SIG-M5 treated with dmso at 0.1 percent for 504 hours (cell line): ENCODE data around the gene ABR.
A peak's percentile ranks its signal among the peaks of the same experiment; 100 is the strongest.
"Not testable (repeated sequence)": the region's sequence is repeated elsewhere in the genome, so short reads cannot be mapped to it uniquely, and the experiment has no call there.

Experiments
- DNase-seq: peaks from one replicate; lab custom pipeline; 2025; ENCODE audit not compliant: unreplicated experiment; lab: John Stamatoyannopoulos, UW

ABR gene

GRCh38 chr17:1073963-1074625, 105.7 kb downstream of the ABR start:
- DNase-seq: not testable (repeated sequence)

DNA sequence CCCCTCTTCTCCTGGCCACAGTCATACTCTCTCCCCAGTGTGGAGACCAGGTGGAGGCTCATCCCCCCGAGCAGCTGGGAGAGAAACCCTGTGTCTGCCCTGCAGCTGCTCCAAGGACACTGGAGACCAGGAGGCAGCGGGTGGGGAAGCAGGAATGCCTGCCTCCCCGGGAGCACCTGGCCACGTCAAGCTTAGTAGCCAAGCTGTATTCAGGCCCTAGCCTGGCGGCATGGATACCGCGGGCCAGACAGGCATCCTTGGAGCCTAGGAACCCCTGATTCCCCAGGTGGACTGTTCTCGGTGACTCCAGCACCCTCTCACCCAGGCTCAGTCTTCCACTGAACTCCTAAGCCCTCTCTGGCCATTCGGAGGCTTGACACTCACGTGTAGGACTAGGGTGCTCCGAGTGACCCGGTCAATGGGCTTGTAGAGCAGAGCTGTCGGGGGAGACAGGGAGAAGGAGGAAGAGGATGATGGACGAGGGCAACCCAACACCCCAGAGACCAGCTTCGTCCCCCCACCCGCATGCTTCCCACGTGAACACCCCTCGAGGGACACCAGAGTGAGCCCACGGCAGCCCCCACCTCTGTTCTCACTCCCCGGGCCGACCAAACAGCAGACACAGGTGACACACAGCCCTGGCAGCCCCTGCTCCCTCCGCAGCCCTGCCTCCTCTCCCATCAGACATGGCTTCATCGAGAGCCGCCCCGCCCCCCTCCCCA, 106.4 kb downstream of the ABR start:
- no peak for DNase-seq

DNA sequence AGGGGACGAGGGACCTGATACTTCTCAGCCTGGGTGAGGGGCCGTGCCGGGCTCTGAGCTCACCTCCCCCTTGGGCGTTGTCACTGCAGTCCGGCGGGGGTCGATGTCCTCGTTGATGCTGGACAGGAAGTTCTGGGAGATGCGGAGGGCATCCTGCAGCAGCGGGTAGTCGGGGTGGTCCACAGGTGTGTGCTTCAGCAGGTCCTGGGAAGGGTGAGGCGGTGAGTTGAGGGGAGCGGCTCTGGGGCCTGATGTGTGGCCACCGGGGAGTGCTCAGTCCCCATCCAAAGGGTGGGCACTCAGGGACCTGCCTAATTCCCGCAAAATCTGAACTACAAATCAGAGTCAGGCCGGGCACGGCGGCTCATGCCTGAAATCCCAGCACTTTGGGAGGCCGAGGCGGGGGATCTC, 107.2 kb downstream of the ABR start:
- no peak for DNase-seq

DNA sequence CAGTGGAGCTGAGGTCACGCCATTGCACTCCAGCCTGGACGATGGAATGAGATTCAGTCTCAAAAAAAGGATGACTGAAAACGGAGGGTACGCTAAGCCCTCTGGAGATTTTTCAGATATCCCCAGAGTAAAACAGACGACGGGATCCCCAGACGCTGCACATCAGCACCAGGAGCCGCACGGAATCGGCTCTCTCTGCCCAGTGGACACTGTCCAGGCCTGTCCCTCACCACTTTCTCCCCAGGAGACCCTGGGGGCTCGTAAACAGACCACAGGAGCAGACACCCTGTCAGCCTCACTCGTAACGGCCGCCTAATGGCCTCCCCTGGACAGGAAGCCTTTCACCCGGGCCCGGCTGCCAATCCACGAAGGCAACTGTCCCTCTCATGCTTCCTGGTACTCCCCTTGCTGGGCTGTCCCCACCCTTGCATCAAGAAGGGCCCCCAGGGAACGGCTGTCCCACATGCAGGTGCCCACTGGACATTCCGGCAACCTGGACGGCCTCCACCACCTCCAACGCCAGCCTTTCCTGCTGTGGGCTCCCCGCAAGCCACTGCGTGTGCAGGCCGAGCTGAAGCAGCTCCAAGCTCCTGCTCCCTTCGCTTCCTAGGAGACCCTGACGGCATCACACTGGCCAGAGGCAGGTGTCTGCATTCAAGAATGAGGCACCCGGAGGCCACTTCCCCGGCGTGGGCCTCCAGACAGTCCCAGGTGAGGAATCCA, 108.5 kb downstream of the ABR start:
- DNase-seq: no peak

GRCh38 chr17:1070411-1070810, 109.4 kb downstream of the ABR start:
- no peak for DNase-seq

GRCh38 chr17:1069847-1070246, 109.9 kb downstream of the ABR start:
- DNase-seq: no peak

- DNase-seq: no peak
Measured at GRCh38 chr17:1068356-1068755, 111.4 kb downstream of the ABR start.

GRCh38 chr17:1067282-1067956, 112.4 kb downstream of the ABR start:
- peak; percentile 33 for DNase-seq

GRCh38 chr17:1065416-1065815, 114.4 kb downstream of the ABR start:
- not testable (repeated sequence) for DNase-seq

- no peak for DNase-seq
Measured at GRCh38 chr17:1060991-1061390, 118.8 kb downstream of the ABR start.

DNA sequence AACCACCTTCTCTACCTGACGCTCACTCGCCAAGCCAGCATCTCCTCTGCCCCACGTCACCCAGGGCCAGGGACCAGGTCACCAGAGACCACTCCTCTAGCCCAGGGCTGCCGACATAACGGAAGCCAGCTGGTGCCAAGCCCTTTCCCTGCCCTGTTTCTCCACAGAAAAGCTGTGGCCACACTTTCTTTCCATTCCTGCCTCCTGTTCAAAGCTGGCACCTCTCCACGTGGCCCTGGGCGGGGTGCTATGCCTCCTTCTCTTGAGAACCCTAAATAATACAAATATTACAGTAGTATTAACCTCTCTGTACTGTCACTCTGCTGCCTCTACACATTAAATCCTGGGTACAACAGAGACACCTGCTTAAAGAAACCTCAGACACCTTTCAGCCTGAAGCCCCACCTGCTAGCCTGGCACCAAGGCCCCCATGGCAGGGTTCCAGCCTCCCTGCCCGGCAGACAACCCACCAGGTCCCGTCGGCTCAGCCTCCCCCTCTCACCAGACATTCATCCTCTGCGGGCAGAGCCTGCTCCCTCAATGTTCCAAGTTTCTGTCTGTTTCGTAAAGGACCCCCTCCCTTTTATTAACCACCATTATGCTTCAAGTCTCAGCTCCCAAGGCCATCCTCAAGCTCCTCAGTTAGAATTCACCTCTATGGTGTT, 120.5 kb downstream of the ABR start:
- DNase-seq: no peak

DNA sequence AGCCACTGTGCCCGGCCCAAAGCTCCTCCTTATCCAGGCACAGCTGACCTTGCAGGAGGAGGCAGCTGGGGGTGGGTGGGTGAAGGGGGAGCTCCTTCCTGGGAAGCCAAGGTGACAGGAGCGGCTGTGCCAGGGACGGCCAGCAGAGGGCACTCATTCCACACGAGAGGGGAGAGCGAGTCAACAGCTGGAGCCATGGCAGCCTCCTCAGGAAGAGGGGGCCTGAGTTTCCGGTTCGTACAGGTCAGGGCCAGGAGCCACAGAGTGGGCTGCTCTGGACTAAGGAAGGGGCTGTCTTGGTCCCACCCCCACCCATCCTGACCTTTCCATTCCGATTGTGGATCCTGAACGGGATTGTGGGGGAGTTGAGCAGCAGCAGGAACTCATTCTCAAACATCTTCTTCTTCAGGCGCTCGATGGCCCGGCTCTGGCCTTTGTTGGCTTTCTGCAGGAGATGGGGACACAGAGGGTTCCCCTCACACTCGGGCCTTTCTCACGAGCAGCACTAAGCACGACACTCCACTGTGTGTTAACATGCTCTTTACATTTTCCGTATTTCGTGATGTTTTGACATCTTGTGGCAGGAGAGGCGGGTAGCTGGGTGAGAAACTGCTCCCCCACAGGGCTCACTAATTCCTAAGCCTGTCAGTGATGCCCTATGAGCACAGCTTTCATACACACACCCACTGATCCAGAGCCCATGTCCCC, 121.2 kb downstream of the ABR start:
- DNase-seq: no peak

GRCh38 chr17:1056761-1057160, 123.0 kb downstream of the ABR start:
- DNase-seq: no peak

DNA sequence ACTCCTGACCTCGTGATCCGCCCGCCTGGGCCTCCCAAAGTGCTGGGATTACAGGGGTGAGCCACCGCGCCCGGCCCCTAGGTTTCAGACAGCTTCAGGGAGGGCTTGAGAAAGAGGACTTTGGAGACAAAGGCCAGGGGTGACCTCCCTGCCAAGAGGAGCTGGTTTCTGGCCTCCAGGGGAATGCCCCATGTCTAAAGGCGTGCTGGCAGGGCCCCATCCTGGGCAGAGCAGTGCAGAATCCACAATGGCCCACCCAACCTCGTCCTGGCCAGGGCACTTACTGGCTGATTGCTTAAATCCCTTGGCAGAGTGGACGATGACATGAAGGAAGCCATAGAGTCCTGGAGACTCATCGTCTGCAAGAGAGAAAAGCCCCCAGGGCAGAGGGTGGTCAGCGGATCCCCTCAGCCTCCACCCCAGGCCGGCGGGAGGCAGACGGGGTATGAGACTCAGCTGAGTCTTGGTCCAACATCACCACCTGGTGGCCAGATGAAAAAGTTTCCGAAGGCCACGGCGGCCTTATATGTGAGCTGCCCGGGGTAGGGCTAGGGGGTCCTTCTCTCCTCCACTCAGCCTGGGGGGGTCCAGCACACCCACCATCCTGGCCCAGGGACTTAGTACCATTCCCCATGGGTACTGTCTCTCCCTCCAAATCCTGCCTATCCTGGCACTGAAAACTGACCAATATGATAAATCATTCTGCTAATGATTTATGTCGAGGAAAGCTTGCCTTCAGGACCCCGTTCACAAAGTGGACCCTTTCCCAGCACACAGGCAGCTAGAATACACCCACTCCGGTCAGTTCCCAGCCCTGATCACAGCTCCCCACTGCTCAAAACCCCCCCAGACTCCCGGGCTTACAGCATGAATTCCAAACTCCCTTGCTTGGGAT, 123.8 kb downstream of the ABR start:
- no peak for DNase-seq

GRCh38 chr17:1055231-1055630, 124.5 kb downstream of the ABR start:
- no peak for DNase-seq

DNA sequence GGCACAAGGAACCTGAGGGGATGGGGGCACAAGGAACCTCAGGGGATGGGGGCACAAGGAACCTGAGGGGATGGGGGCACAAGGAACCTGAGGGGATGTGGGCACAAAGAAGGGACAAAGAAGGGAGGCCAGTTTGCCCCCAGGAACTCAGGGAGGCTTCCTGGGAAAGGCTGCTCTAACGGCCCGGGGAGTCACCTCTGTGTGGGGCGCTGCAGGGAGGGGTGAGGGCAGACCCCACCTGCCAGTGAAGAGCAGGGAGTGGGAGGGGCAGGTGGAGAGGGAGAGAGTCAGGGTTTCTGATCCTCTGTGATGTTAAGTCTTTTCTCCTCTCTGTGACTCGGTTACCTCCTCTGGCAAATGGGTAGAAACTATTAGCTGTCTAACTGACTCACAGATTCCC, 125.1 kb downstream of the ABR start:
- DNase-seq: no peak

GRCh38 chr17:1053661-1054360, 126.0 kb downstream of the ABR start:
- no peak for DNase-seq

DNA sequence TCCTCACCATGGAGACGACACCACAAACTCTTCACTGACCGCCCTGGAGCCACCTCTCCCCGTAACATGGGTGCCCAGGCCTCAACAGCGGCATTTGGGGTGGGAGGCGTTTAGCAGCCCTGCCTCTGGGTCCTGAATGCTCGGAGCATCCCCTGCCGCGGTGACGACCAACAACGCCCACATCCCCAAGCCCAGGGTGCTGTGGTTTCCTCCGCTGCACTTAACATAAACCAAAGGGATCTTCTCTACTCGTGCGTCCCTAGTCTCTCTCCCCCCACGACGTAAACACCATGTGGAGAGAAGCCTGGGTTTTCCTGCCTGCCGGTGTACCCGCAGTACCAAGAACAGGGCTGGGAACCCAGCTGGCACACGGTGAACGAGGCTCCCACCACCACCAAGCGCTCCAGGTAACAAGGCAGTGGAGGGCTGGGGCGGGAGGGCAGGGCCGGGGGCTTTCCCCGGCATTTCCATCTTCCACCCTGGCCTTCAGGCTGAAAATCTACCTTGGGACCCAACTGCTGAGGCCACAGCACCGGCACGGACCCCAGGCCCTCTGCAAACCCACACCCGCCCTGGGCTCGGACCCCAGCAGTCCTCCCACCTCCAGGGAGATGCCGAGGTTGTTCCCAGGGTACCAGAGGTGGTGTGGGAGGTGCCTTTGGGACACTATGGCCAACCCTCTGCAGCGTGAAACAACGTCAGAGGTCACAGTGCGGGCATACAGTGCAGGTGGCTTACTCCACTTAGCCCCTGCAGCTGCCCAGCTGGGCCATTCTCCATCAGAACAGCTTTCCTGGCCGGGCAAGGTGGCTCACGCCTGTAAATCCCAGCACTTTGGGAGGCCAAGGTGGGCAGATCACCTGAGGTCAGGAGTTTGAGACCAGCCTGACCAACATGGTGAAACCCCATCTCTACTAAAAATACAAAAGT, 128.5 kb downstream of the ABR start:
- DNase-seq: no peak
